ENCODE results near the gene PI4K2A.

Gene PI4K2A

GRCh38 chr10:97701438-97702069, 61.1 kb downstream of the PI4K2A start:
- H3K4me3 ChIP-seq (ENCODE audit: low read length) = no peak overlapping the region
- TF ChIP-seq CTCF (conservative IDR thresholded peaks at IDR 0.05; ENCODE audit: low read length) = peak; percentile 98
- DNase-seq (ENCODE audit: low read depth) = peak; percentile 76

GRCh38 chr10:97703398-97704067, 63.1 kb downstream of the PI4K2A start:
- no peak for TF ChIP-seq CTCF (conservative IDR thresholded peaks at IDR 0.05; ENCODE audit: low read length)
- DNase-seq (ENCODE audit: low read depth) = no peak
- H3K4me3 ChIP-seq (ENCODE audit: low read length) = no peak overlapping the region

- H3K4me3 ChIP-seq (ENCODE audit: low read length) = no peak overlapping the region
- TF ChIP-seq CTCF (conservative IDR thresholded peaks at IDR 0.05; ENCODE audit: low read length) = no peak
- DNase-seq (ENCODE audit: low read depth) = no peak
Measured at GRCh38 chr10:97704341-97704740, 63.9 kb downstream of the PI4K2A start.

GRCh38 chr10:97705006-97705670, 64.7 kb downstream of the PI4K2A start:
- no peak for TF ChIP-seq CTCF (conservative IDR thresholded peaks at IDR 0.05; ENCODE audit: low read length)
- no peak overlapping the region for H3K4me3 ChIP-seq (ENCODE audit: low read length)

GRCh38 chr10:97707134-97707861, 66.8 kb downstream of the PI4K2A start:
- H3K4me3 ChIP-seq (ENCODE audit: low read length) = no peak overlapping the region
- no peak for DNase-seq (ENCODE audit: low read depth)
- TF ChIP-seq CTCF (conservative IDR thresholded peaks at IDR 0.05; ENCODE audit: low read length) = no peak

More at GRCh38 chr10:97705006-97705670, 64.7 kb downstream of the PI4K2A start:
- DNase-seq (ENCODE audit: low read depth) = no peak

GRCh38 chr10:97708167-97708566, 67.7 kb downstream of the PI4K2A start:
- DNase-seq (ENCODE audit: low read depth) = no peak
- no peak overlapping the region for H3K4me3 ChIP-seq (ENCODE audit: low read length)
- no peak for TF ChIP-seq CTCF (conservative IDR thresholded peaks at IDR 0.05; ENCODE audit: low read length)
